Spinal cord (tissue), 10 donors: ENCODE measurements around the gene F7. TPM values are rescaled to one million over a fixed set of nuclear protein-coding genes. Genes with fewer than 3 reads are reported as not detected.

Source experiments
- DNase-seq, 6 donors: peaks; one replicate each; pipeline versions ENCODE4 v3.0.0 to v3.0.0-alpha.2; 2013 to 2015; ENCODE audit warnings: low spot score in 6 of 6, low read depth in 4 of 6
- H3K27ac ChIP-seq: one replicate; pipeline ENCODE4 v1.5.1; 2013; ENCODE audit warnings: low read depth, low read length, control low read depth
- H3K27me3 ChIP-seq: one replicate; pipeline ENCODE4 v1.6.1; 2013; ENCODE audit warnings: low read length; ENCODE audit not compliant: control insufficient read depth, insufficient read depth
- H3K36me3 ChIP-seq: one replicate; pipeline ENCODE4 v1.6.1; 2013; ENCODE audit warnings: low read length; ENCODE audit not compliant: control insufficient read depth, insufficient read depth
- H3K4me1 ChIP-seq: one replicate; pipeline ENCODE4 v1.6.1; 2013; ENCODE audit warnings: low read length; ENCODE audit not compliant: control insufficient read depth, insufficient read depth
- H3K4me3 ChIP-seq: one replicate; pipeline ENCODE4 v1.5.1; 2013; ENCODE audit warnings: low read depth, low read length, control low read depth
- H3K9me3 ChIP-seq: one replicate; pipeline ENCODE4 v1.6.1; 2013; ENCODE audit warnings: low read length; ENCODE audit not compliant: control insufficient read depth, insufficient read depth
- WGBS: methylation state at CpG from one replicate; pipeline ENCODE4 v1.1.5; 2013; ENCODE audit warnings: missing lambda C conversion rate; ENCODE audit not compliant: insufficient coverage; 5-methylcytosine and 5-hydroxymethylcytosine counted together
- polyA plus RNA-seq, 2 donors: library from polyadenylated mRNA; unstranded; fragments of 120-200 nt; gene quantifications; one replicate each; pipeline ENCODE4 v1.2.1, GENCODE V29; 2013; ENCODE audit not compliant: insufficient read length in 2 of 2
- total RNA-seq, 2 donors: library from RNA; depleted of rRNA in 1 of 2; stranded (reverse); fragments of 120-200 nt in 1 of 2; fragments of >200 nt in 1 of 2; gene quantifications; one replicate each; pipeline versions ENCODE4 v1.2.3 to v1.2.4, GENCODE V29; 2013 to 2014
- donor health status: healthy.

F7 gene
- total and polyA plus RNA-seq, 4 donors, result 0.40 to 3.3 (median 2.4) TPM

DNA sequence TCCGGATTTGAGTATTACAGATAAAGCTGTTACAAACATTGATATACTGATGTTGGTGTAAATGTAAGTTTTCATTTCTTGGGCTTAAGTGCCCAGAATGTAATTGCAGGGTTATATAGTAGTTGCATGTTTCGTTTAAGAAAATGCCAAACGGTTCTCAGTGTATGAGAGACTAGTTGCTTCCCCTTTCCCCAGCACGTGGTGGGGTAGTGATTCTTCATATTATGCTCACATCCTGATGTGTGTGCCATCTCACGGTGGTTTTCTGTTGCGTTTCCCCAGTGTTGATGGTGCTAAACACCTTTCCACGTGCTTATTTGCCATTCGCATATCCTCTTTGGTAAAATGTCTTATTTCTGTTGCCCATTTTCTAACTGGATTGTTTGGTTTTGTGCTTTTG lies 34.7 kb upstream of the F7 start:
- no peaks in the 10 kb centered on the region for H3K9me3 ChIP-seq
- 43% methylated on average over 1 of the region's 8 CpGs for WGBS
- H3K36me3 ChIP-seq, result peaks cover 55% of the 10 kb centered on the region
- H3K27ac ChIP-seq, result no peak overlapping the region
- DNase-seq, result no peak
- H3K4me1 ChIP-seq, result peaks cover 8% of the 10 kb centered on the region
- H3K27me3 ChIP-seq, result no peaks in the 10 kb centered on the region
- H3K4me3 ChIP-seq, result no peak overlapping the region

DNA sequence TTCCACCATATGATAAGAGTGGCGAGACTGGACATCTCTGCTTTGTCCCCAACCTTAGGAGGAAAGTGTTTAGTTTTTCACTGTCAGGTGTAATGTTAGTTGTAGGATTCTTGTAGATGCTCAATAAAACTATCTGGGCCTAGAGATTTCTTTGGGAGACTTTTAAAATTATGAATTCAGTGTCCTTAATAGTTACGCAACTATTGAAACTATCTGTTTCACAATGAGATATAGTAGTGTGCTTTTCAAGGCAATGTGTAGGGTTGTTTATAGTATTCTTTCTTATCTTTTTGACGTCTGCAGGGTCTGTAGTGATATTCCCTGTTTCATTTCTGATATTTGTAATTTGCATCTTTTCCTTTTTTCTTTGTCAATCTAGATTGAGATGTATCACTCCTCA lies 33.2 kb upstream of the F7 start:
- Histone ChIP-seq H3K27ac (no peak overlapping the region), H3K4me1 (peaks cover 8% of the 10 kb centered on the region), H3K9me3 (no peaks in the 10 kb centered on the region), H3K27me3 (no peaks in the 10 kb centered on the region), H3K36me3 (peaks cover 56% of the 10 kb centered on the region), H3K4me3 (no peak overlapping the region)
- no CpG with 5 or more reads among the region's 3 CpGs for WGBS
- no peak for DNase-seq

DNA sequence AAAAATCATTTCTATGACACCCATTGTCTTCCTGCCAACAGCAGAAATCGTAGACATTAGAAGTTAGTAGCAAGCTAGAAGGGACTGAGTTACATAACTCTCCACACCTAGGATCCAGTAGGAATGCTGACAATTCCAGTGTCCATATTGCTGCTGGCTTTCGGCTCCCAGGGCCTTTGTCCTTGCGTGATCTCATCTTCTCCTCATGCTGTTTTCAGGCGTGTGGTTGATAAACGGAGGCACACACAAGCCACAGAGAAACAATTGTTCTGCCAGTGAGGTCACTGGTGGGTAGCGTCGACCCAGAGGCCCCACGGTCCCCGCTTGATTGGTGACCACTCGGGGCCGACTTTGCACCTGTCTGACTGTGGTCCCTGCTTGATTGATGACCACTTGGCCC lies 31.6 kb upstream of the F7 start:
- H3K9me3 ChIP-seq, result no peaks in the 10 kb centered on the region
- WGBS, result 59% methylated on average over 10 of the region's 11 CpGs
- peaks cover 71% of the 10 kb centered on the region for H3K36me3 ChIP-seq
- H3K4me1 ChIP-seq, result peaks cover 18% of the 10 kb centered on the region
- no peak for DNase-seq
- H3K4me3 ChIP-seq, result no peak overlapping the region
- H3K27ac ChIP-seq, result no peak overlapping the region
- no peaks in the 10 kb centered on the region for H3K27me3 ChIP-seq

DNA sequence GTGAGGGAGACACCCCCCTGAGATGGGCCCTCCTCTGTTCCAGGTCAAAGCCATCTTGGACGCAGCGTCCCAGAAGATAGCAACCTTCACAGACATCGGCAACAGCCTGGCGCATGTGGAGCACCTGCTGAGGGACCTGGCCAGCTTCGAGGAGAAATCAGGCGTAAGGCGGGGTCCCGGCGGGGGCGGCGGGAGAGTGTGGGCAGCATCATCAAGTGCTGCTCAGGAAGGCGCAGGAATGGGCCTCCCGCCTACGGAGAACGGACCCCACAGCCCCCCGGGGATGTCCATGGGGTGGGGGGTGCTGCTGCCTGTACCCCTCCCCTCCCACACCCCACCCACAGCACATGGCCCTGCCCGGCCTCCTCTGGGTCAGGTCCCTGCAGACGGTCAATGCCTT lies 31.2 kb upstream of the F7 start:
- peaks cover 74% of the 10 kb centered on the region for H3K36me3 ChIP-seq

DNA sequence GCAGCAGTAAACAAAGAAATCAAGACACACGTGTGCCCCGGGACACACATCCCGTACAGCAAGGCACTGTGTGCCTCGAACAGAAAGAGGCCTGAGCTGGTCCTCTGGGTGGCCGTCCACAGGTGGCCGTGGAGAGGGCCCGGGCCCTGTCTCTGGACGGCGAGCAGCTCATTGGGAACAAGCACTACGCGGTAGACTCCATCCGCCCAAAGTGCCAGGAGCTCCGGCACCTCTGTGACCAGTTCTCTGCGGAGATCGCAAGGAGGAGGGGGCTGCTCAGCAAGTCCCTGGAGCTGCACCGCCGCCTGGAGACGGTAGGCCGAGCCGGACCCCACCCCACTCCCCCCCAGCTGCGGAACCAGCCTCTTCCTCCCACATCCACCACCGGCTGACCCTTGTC lies 30.7 kb upstream of the F7 start:
- peaks cover 23% of the 10 kb centered on the region for H3K4me1 ChIP-seq
- H3K27ac ChIP-seq, result no peak overlapping the region
- peaks cover 73% of the 10 kb centered on the region for H3K36me3 ChIP-seq
- H3K4me3 ChIP-seq, result no peak overlapping the region
- H3K9me3 ChIP-seq, result no peaks in the 10 kb centered on the region
- 96% methylated on average over 14 of the region's 22 CpGs for WGBS
- no peak for DNase-seq
- H3K27me3 ChIP-seq, result no peaks in the 10 kb centered on the region

More for the DNA sequence above, 31.2 kb upstream of the F7 start:
- H3K27ac ChIP-seq, result no peak overlapping the region
- 89% methylated on average over 7 of the region's 18 CpGs for WGBS
- peaks cover 22% of the 10 kb centered on the region for H3K4me1 ChIP-seq
- H3K9me3 ChIP-seq, result no peaks in the 10 kb centered on the region
- H3K4me3 ChIP-seq, result no peak overlapping the region
- H3K27me3 ChIP-seq, result no peaks in the 10 kb centered on the region
- DNase-seq, result no peak

DNA sequence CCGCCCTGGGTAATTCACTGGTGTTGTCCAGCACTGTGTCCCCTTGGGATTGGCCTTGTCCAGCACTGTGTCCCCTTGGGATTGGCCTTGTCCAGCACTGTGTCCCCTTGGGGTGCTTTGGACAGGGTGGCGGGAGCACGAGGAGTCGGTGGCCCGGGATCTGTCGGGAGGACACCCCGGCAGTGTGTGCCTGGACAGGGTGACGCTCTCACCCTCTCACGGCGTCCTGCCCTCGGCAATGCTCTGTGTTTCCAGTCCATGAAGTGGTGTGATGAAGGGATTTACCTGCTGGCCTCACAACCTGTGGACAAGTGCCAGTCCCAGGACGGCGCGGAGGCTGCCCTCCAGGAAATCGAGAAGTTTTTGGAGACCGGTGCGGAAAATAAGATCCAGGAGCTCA lies 29.9 kb upstream of the F7 start:
- DNase-seq, result no peak
- Histone ChIP-seq H3K27ac (no peak overlapping the region), H3K4me3 (no peak overlapping the region), H3K36me3 (peaks cover 74% of the 10 kb centered on the region), H3K4me1 (peaks cover 16% of the 10 kb centered on the region), H3K9me3 (no peaks in the 10 kb centered on the region), H3K27me3 (no peaks in the 10 kb centered on the region)
- 97% methylated on average over 13 of the region's 17 CpGs for WGBS

DNA sequence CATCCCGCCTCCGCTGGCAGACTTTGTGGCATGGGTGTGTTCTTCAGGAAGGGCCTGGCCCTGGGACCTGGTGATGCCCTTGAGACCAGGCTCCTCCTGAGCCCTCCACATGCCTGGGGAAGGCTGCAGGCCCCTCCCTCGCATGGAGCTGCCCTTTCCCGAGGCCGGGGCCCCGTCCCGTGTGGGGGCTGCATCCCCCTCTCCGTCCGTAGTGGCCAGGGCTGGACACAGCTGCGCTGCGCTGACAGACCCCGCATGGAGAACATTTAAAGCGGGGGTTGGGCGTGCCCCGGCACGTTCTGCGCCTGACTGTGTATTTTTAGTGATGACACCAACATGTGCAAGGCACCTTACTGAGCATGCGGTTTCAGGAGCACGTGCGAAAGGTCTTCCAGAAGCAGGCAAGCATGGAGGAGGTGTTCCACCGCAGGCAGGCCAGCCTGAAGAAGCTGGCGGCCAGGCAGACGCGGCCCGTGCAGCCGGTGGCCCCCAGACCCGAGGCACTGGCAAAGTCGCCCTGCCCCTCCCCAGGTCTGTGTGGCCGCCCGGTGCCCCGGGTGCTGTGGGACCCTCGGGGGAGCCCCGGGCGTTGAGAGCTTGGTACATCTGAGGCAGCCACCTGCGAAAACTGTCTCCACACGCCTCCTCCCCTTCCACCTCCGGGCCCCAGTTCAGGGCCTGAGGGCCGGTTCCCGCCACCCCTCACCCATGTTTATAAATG lies 28.8 kb upstream of the F7 start:
- WGBS, result 95% methylated on average over 34 of the region's 39 CpGs
- H3K9me3 ChIP-seq, result no peaks in the 10 kb centered on the region
- H3K36me3 ChIP-seq, result peaks cover 83% of the 10 kb centered on the region
- no peak for DNase-seq
- peaks cover 16% of the 10 kb centered on the region for H3K4me1 ChIP-seq
- no peak overlapping the region for H3K27ac ChIP-seq
- no peaks in the 10 kb centered on the region for H3K27me3 ChIP-seq
- no peak overlapping the region for H3K4me3 ChIP-seq

DNA sequence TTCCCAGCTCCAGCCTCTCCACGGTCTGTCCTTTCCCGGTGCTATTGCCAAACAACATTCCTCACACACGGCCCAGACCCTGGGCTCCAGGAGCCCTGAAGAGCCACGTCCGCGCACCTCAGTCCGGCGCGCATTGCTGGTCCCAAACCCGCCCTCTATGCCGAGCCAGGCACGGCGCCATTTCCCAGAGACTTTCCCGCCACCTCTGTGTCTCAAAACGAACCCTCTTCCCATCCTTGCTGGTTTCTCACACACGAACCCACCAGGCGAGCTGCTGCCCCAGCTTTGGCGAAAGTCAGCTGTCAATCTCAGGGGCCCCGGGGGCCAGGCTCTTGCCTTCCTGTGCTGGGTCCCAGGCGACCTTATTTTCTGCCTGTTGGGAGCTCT lies 28.0 kb upstream of the F7 start:
- Histone ChIP-seq H3K9me3 (no peaks in the 10 kb centered on the region), H3K27me3 (no peaks in the 10 kb centered on the region), H3K36me3 (peaks cover 89% of the 10 kb centered on the region), H3K27ac (no peak overlapping the region), H3K4me3 (no peak overlapping the region), H3K4me1 (peaks cover 16% of the 10 kb centered on the region)
- DNase-seq, result no peak
- 83% methylated on average over 19 of the region's 20 CpGs for WGBS

DNA sequence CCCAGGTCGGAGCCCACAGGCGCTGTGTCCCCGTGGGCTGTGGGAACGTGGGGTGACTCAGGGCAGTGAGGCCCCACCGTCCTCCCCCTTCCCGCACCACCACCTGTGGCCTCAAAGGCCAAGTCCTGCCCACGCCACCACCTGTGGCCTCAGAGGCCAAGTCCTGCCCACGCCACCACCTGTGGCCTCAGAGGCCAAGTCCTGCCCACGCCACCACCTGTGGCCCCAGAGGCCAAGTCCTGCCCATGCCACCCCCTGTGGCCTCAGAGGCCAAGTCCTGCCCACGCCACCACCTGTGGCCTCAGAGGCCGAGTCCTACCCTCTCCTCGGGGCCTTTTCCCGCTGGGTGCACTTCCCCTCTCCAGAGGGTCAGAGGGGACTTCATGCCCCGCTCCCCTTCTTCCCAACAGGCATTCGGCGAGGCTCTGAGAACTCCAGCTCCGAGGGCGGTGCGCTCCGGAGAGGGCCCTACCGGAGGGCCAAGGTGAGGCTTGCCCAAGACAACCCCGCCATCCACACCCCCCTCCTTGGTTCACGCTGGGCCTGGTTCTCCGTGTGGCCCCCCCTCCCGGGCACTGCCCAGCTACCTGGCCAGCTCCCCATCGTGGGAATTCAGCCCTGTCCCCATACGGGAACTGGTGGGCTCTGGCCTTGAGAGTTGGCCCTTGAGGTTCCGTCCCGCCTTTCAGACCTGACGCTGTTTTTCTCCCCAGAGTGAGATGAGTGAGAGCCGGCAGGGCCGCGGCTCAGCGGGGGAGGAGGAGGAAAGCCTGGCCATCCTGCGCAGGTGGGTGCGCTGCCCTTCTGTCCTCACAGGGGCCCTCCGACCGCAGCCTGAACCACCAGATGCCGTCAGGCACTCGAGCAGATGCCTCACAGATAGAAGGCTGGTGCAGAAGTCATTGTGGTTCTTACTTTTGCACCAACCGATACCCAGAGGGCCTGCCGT lies 27.4 kb upstream of the F7 start:
- H3K27ac ChIP-seq, result no peak overlapping the region
- 89% methylated on average over 39 of the region's 42 CpGs for WGBS
- no peak for DNase-seq
- no peaks in the 10 kb centered on the region for H3K27me3 ChIP-seq
- peaks cover 95% of the 10 kb centered on the region for H3K36me3 ChIP-seq
- no peak overlapping the region for H3K4me3 ChIP-seq
- H3K4me1 ChIP-seq, result peaks cover 21% of the 10 kb centered on the region
- no peaks in the 10 kb centered on the region for H3K9me3 ChIP-seq
